GM21360 (cell line): ENCODE measurements around the gene PIGU.

Experiments
- ATAC-seq: cut with Tn5 transposase; IDR thresholded peaks from one replicate; pipeline ENCODE4 v1.9.1; 2021; ENCODE audit warnings: mild to moderate bottlenecking, moderate library complexity; ENCODE audit not compliant: unreplicated experiment

PIGU gene

DNA sequence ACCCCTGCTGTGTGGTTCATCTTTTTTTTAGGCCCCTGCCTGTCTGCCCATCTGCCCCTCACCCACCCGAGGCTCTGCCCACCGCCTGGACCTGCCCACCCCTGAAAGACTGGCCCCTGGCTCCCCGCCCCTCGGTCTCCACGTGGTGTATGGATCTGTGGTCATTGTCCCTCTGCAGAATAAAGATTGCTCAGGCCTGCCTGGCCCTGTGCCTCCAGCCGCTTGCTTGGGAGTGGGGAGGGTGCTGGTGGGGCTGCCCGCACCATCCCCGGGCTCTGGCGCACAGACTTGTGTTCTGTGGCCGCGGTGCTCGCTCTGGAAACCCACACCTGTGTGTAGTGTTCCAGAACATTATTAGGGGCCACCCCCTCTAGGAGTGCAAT lies 116.8 kb downstream of the PIGU start:
- ATAC-seq: no peak

DNA sequence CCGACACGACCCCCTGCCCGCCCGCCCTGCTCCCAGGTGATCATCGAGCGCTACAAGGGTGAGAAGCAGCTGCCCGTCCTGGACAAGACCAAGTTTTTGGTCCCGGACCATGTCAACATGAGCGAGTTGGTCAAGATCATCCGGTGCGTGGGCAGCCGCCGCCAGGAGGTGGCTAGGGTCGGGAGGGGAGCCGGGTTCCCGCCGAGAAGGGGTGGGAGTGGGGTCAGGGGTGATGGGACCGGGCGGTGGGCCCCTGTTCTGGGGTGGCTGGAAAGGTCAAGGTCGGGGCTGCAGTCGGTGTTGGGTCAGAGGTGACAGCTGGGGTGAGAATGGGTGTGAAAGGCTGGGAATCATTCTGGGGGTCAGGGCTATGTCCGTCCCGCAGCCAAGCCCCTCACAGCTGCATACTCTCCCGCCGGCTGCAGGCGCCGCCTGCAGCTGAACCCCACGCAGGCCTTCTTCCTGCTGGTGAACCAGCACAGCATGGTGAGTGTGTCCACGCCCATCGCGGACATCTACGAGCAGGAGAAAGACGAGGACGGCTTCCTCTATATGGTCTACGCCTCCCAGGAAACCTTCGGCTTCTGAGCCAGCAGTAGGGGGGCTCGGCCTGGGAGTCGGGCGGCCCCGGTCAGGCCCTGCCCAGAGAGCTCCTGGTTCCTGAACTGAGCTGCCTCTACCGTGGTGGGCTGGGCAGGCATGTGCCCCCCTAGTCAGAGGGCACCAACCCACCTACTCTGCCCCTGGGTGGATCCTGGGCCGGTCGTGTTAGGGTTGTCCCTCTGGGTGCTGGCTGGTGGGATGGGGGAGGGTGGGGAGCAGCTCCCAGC lies 117.4 kb downstream of the PIGU start:
- ATAC-seq: no peak

DNA sequence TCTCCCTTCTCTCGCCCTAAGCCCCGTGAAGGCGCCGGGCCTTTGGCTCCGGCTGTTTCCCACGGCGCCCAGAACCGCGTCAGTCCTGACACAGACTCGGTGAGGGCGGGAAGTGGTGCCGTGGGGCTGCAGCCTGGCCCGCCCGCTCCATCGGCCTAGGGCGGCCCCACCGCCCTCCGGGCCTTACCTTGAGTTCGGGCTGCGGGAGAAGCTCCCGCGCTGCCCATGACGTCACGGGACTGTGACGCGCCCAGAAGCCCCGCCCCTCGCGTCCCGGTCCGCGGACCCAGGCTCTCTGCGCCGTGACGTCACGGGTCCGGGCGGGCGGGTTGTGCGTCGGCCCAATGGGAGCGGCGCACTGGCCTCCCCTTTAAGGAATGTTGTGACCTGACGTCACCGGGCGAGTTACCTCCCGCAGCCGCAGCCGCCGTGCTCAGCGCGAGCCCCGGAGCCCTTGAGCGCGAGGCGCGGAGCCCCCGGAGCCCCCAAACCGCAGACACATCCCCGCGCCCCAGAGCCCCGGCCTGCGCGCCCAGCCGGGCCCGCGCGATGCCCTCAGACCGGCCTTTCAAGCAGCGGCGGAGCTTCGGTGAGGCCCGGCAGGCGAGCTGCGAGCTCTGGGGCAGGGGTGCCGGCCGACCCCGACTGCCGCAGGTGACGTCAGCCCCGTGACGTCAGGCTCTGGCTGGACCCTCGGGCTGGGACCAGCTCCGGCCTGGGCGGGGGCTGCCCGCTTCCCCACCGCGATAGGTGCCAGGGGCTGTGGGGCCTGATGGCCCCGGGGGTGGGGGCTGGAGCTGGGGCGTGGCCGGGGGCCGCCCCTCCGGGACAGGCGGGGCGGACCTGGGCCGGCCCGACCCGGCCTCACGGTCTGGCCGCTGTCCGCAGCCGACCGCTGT lies 118.3 kb downstream of the PIGU start, which contains the start of gene MAP1LC3A:
MAP1LC3A (plus strand) TSS at position 399 of the 899 bp plus-strand sequence; CDS start at position 550, 151 bp downstream.
- ATAC-seq: peak; percentile 60

- ATAC-seq: no peak
Observed at GRCh38 chr20:34557936-34558319, 119.0 kb downstream of the PIGU start.

DNA sequence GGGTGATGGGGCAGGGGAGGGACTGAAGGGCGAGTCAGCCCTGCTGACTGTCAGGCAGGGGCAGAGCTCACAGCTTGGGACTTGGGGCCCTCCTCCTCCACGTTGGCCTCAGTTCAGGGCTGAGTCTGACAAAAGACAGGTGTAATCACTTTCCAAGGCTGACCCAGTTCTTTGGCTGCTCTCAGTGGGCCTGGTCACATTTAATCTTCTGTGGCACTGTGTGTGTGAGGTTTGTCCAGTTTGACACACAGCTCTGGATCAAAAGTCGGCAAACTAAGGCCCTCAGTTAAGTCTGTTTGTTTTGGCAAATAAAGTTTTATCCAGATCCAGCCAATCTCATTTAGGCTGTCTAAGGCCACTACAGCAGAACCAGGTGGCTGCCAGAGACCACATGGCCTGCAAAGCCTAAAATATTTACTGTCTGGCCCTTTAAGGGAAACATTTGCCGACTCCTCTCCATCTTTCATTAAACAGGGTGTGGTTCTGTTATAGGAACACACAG lies 123.5 kb downstream of the PIGU start:
- no peak for ATAC-seq

GRCh38 chr20:34552569-34552968 lies 124.3 kb downstream of the PIGU start:
- ATAC-seq: no peak

DNA sequence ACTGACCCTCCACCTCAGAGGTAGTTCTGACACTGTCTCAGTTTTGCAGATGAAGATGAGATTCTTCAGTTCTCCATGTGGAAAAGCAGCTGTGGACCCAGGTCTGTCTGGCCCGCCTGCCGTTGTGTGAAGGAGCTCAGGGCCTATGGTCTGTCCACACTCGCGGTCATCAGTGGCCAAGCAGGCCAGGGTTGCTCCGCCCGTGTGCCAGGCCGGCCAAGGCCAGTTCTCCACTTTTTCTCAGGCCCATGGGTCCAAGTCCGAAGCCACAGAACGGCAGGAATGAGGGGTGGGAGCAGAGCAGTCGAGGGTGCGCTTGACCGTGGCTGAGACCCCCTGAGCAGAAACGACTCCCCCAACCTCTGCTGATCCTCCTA lies 127.0 kb downstream of the PIGU start:
- no peak for ATAC-seq

DNA sequence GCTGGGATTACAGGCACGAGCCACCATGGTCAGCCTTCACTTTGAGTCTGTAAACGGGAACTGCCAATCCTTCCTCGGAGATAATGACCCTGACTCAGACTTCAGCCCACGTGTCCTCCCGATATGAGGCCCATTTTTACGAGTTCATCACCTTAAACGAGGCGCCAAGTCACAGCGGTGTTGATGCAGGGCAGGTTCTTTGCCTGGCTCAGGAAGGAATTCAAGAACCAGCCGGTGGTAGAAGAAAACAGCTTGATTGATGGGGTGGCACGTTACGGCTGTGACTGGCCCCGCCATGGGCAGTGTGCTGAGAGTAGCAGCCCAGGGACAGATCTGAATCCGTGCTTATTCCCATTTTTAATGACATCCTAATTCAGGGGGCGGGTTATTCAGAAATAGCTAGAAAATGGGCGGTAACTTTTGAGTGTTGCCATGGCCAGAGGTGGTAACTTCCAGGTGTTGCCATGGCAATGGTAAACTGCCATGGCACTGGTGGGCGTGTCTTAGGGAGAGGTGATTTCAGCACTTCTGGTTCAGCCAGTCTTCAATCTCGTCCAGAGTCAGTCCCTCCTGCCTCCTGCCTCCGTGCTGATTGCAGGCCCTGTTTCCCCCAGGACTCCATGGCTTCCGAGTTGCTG lies 127.5 kb downstream of the PIGU start:
- ATAC-seq: no peak

- no peak for ATAC-seq
Observed at GRCh38 chr20:34547844-34548613, 128.9 kb downstream of the PIGU start.

- no peak for ATAC-seq
Observed at GRCh38 chr20:34546751-34547181, 130.1 kb downstream of the PIGU start.

DNA sequence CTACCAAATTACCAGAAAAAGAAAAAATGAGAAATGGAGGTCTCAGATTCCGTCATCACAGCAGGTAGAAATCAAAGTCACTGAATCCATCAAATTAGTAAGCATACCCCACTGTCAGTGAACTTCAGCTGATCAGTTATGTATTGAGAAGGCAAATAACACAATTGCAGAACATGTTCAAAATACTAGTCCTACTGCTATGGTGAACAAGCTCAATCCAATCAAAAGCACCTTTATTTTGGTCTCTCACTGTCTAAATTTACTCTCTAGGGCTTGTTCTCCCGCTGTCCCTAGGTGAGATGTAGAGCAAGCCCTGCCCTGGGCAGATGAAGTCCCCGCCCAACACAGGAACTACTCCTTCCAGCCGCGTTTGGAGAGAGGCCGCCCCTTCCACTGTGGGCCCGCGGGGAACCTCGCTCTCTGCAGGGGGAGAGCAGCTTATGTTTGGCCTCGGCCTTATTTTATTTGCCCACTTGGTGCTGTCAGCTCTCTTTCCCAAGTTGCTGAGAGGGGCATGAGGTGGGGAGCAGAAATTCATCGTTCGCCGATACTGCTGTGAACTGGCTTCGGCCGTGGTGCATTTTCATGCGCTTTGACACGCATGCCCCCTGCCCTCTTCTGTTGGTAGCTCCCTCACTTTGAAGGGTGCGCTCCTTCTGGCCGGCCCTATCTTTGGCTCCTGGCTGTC lies 132.6 kb downstream of the PIGU start:
- ATAC-seq: no peak

- no peak for ATAC-seq
Observed at GRCh38 chr20:34543463-34544056, 133.3 kb downstream of the PIGU start.

- no peak for ATAC-seq
Observed at GRCh38 chr20:34542439-34542838, 134.5 kb downstream of the PIGU start.

GRCh38 chr20:34541917-34542316 lies 135.0 kb downstream of the PIGU start:
- ATAC-seq: no peak

DNA sequence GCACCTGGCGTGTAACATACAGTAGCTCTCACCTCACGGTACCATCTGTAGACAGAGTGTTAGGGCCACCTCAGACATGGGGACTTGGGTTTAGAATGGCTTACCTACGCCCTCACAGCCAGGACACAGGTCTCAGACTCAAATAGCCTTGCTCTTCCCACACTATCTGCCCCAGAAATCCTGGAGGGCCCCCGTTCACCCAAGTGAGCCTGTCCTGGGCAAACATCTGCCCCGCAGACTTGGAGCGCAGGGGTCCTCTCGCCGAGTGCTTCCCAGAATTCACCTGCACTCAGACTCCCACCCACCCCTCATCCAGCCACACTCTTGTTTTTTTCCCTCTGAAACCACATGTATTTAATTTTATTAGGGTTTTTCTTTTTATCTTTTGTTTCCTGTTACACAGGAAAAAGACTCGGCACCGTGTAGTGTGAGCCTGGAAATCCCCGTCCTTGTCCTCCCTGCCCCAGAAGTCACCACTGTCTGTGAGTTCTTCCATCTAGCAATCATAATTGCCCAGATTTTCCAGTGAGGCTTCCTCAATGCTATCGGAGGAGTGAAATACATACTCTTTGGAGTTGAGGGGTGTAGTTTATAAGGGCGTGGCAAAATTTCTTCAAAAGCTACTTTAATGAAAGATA lies 135.5 kb downstream of the PIGU start:
- no peak for ATAC-seq

- no peak for ATAC-seq
Observed at GRCh38 chr20:34540596-34541263, 136.2 kb downstream of the PIGU start.

- no peak for ATAC-seq
Observed at GRCh38 chr20:34539756-34540155, 137.1 kb downstream of the PIGU start.

DNA sequence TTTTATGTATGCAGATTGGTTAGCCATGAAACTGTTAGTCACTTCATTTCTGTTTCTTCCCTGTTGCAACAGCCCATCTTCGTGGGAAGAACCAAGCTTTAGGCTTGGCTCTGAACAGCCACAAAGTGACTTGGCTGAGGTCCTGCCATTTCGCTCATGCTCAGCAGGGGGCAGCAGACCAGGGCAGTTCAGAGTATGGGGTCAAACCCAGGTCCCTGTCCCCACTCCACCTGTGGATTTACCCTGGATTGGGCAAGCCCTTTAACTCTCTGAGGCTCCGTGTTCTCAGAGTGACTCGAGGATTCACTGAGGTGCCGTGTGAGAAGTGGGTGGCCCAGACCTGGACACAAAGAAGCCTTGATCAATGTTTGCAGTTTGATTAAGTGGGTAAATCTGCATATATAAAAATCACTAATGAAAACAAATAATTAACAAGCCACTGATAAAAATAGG lies 138.2 kb downstream of the PIGU start:
- ATAC-seq: no peak
